ENCODE measurements around the gene FDX2. TPM values are rescaled to one million over a fixed set of nuclear protein-coding genes. Genes with fewer than 3 reads are reported as not detected.
A peak's percentile ranks its signal among the peaks of the same experiment; 100 is the strongest.

The FDX2 gene
- total RNA-seq, 1 experiment from 2014 or later, result 65.6 TPM

- DNase-seq (ENCODE audit: low read depth), result peak; percentile 100
Observed at GRCh38 chr19:10332965-10333757, 17.3 kb upstream of the FDX2 start, which contains the start of gene RAVER1. TSS of gene RAVER1 (minus strand) at chr19:10333529. CDS start at chr19:10333507, 22 bp downstream.

GRCh38 chr19:10332158-10332964 lies 16.5 kb upstream of the FDX2 start:
- no peak for DNase-seq (ENCODE audit: low read depth)

GRCh38 chr19:10329555-10329954 lies 13.7 kb upstream of the FDX2 start:
- no peak for DNase-seq (ENCODE audit: low read depth)

GRCh38 chr19:10328558-10329429 lies 13.0 kb upstream of the FDX2 start:
- no peak for DNase-seq (ENCODE audit: low read depth)

- no peak for DNase-seq (ENCODE audit: low read depth)
Observed at GRCh38 chr19:10327793-10328192, 12.0 kb upstream of the FDX2 start.

- DNase-seq (ENCODE audit: low read depth), result no peak
Observed at GRCh38 chr19:10325732-10326131, 9.9 kb upstream of the FDX2 start.

- DNase-seq (ENCODE audit: low read depth), result no peak
Observed at GRCh38 chr19:10321874-10322835, 6.3 kb upstream of the FDX2 start.

GRCh38 chr19:10321417-10321797 lies 5.6 kb upstream of the FDX2 start:
- DNase-seq (ENCODE audit: low read depth), result no peak

GRCh38 chr19:10320602-10321416 lies 5.0 kb upstream of the FDX2 start:
- DNase-seq (ENCODE audit: low read depth), result no peak

GRCh38 chr19:10318807-10319682 lies 3.2 kb upstream of the FDX2 start:
- no peak for DNase-seq (ENCODE audit: low read depth)

GRCh38 chr19:10317857-10318462 lies 2.1 kb upstream of the FDX2 start:
- no peak for DNase-seq (ENCODE audit: low read depth)

GRCh38 chr19:10317045-10317856 lies 1.4 kb upstream of the FDX2 start:
- DNase-seq (ENCODE audit: low read depth), result no peak

GRCh38 chr19:10316229-10317044 lies 622 bp upstream of the FDX2 start:
- DNase-seq (ENCODE audit: low read depth), result no peak

- no peak for DNase-seq (ENCODE audit: low read depth)
Observed at GRCh38 chr19:10309423-10309822, 6.4 kb downstream of the FDX2 start, which contains the start of gene ZGLP1. TSS of gene ZGLP1 (minus strand) at chr19:10309815.

- no peak for DNase-seq (ENCODE audit: low read depth)
Observed at GRCh38 chr19:10306327-10306726, 9.5 kb downstream of the FDX2 start.

- peak; percentile 77 for DNase-seq (ENCODE audit: low read depth)
Observed at GRCh38 chr19:10305139-10305806, 10.5 kb downstream of the FDX2 start.
